Measurements from ENCODE around the gene CECR2. TPM values are rescaled to one million over a fixed set of nuclear protein-coding genes. Genes with fewer than 3 reads are reported as not detected.

CECR2 gene
- total and polyA plus RNA-seq, 8 donors = 8.0 to 22.0 (median 17.1) TPM

- intact Hi-C loops (cut with DNase I) = no loop called here
- DNase-seq = no peak
- no peaks in the 10 kb centered on the region for H3K27me3 ChIP-seq
- peaks cover 0 to 22% of the 10 kb centered on the region in 2 donors for H3K36me3 ChIP-seq
- no peak overlapping the region for H3K4me3 ChIP-seq
- peaks cover 0 to 1% of the 10 kb centered on the region in 2 donors for H3K4me1 ChIP-seq
- no peak for TF ChIP-seq CTCF (IDR thresholded peaks at IDR 0.05)
- ATAC-seq = no peak
- H3K27ac ChIP-seq = no peak overlapping the region
- no peaks in the 10 kb centered on the region for H3K9me3 ChIP-seq
Observed at GRCh38 chr22:17541476-17541875, 172.2 kb downstream of the CECR2 start.

- no peak for TF ChIP-seq CTCF (IDR thresholded peaks at IDR 0.05)
- ATAC-seq (no peak), DNase-seq (no peak)
- Histone ChIP-seq H3K36me3 (peaks cover 0 to 22% of the 10 kb centered on the region in 2 donors), H3K27me3 (no peaks in the 10 kb centered on the region), H3K27ac (no peak overlapping the region), H3K4me1 (no peaks in the 10 kb centered on the region), H3K4me3 (no peak overlapping the region), H3K9me3 (no peaks in the 10 kb centered on the region)
- intact Hi-C loops (cut with DNase I) = no loop called here
Observed at GRCh38 chr22:17542452-17542851, 173.2 kb downstream of the CECR2 start.

GRCh38 chr22:17548010-17548755, 178.9 kb downstream of the CECR2 start:
- peaks cover 0 to 28% of the 10 kb centered on the region in 2 donors for H3K36me3 ChIP-seq

GRCh38 chr22:17548756-17549035, 179.4 kb downstream of the CECR2 start:
- no peak overlapping the region for H3K27ac ChIP-seq
- H3K4me3 ChIP-seq = no peak overlapping the region
- no peaks in the 10 kb centered on the region for H3K4me1 ChIP-seq
- H3K9me3 ChIP-seq = no peaks in the 10 kb centered on the region
- ATAC-seq = no peak
- H3K27me3 ChIP-seq = no peaks in the 10 kb centered on the region
- intact Hi-C loops (cut with DNase I) = no loop called here
- H3K36me3 ChIP-seq = peaks cover 0 to 23% of the 10 kb centered on the region in 2 donors
- no peak for DNase-seq
- TF ChIP-seq CTCF (IDR thresholded peaks at IDR 0.05) = no peak

More at GRCh38 chr22:17548010-17548755, 178.9 kb downstream of the CECR2 start:
- Histone ChIP-seq H3K4me3 (no peak overlapping the region), H3K27me3 (no peaks in the 10 kb centered on the region), H3K9me3 (no peaks in the 10 kb centered on the region), H3K27ac (no peak overlapping the region), H3K4me1 (no peaks in the 10 kb centered on the region)
- intact Hi-C loops (cut with DNase I) = no loop called here
- ATAC-seq = no peak
- TF ChIP-seq CTCF (IDR thresholded peaks at IDR 0.05) = no peak
- DNase-seq = no peak

- DNase-seq (no peak), ATAC-seq (no peak)
- Histone ChIP-seq H3K4me3 (no peak overlapping the region), H3K27me3 (no peaks in the 10 kb centered on the region), H3K9me3 (no peaks in the 10 kb centered on the region), H3K36me3 (peaks cover 0 to 22% of the 10 kb centered on the region in 2 donors), H3K4me1 (no peaks in the 10 kb centered on the region), H3K27ac (no peak overlapping the region)
- intact Hi-C loops (cut with DNase I) = no loop called here
- no peak for TF ChIP-seq CTCF (IDR thresholded peaks at IDR 0.05)
Observed at GRCh38 chr22:17549183-17549582, 179.9 kb downstream of the CECR2 start.

Measured in left lung (tissue), 10 donors.